PC-9 (cell line): ENCODE data around the gene C17orf113. TPM values are rescaled to one million over a fixed set of nuclear protein-coding genes. Genes with fewer than 3 reads are reported as not detected.

ENCODE experiments used
- BruUV-seq: library from RNA; stranded (reverse); fragments of 400-500 nt; replicated peaks from 2 replicates; lab custom pipeline; 2021; lab: Mats Ljungman, UMichigan
- CTCF ChIA-PET: fragments of 300-600 bp; sonication (Branson Sonifier 250); formaldehyde crosslinking; loops from one replicate; lab custom pipeline; 2022; ENCODE audit warnings: antibody characterized with exemption; lab: Charles Lee
- POLR2A ChIA-PET: fragments of 300-600 bp; sonication (Branson Sonifier 250); formaldehyde crosslinking; loops from one replicate; lab custom pipeline; 2022; ENCODE audit warnings: antibody characterized with exemption; ENCODE audit not compliant: unreplicated experiment; lab: Charles Lee
- DNase-seq, 2 experiments: peaks; one replicate each; pipeline versions ENCODE4 v3.0.0 to v3.0.0-alpha.2; 2015 to 2022; ENCODE audit warnings: mixed read lengths in 1 of 2
- H2AFZ ChIP-seq: fragments of 200-600 bp; sonication (generic); 2 replicates; pipeline ENCODE4 v1.8.1; 2017; ENCODE audit warnings: antibody characterized with exemption
- H3F3A ChIP-seq: fragments of 200-600 bp; sonication (generic); 2 replicates; pipeline ENCODE4 v1.8.1; 2017; ENCODE audit warnings: antibody characterized with exemption, mild to moderate bottlenecking, low read depth; ENCODE audit not compliant: insufficient read depth
- H3K27ac ChIP-seq: fragments of 200-600 bp; sonication (generic); 2 replicates; pipeline ENCODE4 v1.6.1; 2016; ENCODE audit warnings: mixed run types
- H3K27me3 ChIP-seq: fragments of 200-600 bp; sonication (generic); 2 replicates; pipeline ENCODE4 v1.6.1; 2016; ENCODE audit warnings: low read depth, mixed run types; ENCODE audit not compliant: insufficient read depth
- H3K36me3 ChIP-seq: fragments of 200-600 bp; sonication (generic); 2 replicates; pipeline ENCODE4 v1.6.1; 2016; ENCODE audit warnings: low read depth, mixed run types
- H3K4me1 ChIP-seq: fragments of 200-600 bp; sonication (generic); replicated peaks from 2 replicates; pipeline ENCODE4 v1.6.1; 2016; ENCODE audit warnings: mixed run types; ENCODE audit not compliant: insufficient read depth
- H3K4me2 ChIP-seq: fragments of 200-600 bp; sonication (generic); 2 replicates; pipeline ENCODE4 v1.6.1; 2017; ENCODE audit warnings: mixed run types
- H3K4me3 ChIP-seq: fragments of 200-600 bp; sonication (generic); 2 replicates; pipeline ENCODE4 v1.6.1; 2016; ENCODE audit warnings: mixed run types
- H3K79me2 ChIP-seq: fragments of 200-600 bp; sonication (generic); 2 replicates; pipeline ENCODE4 v1.6.1; 2017; ENCODE audit warnings: low read depth, mixed run types
- H3K9me2 ChIP-seq: fragments of 200-600 bp; sonication (generic); 2 replicates; pipeline ENCODE4 v1.8.1; 2017; ENCODE audit warnings: mild to moderate bottlenecking; ENCODE audit not compliant: insufficient read depth
- H3K9me3 ChIP-seq: fragments of 200-600 bp; sonication (generic); 2 replicates; pipeline ENCODE4 v1.8.1; 2016; ENCODE audit warnings: low read depth; ENCODE audit not compliant: insufficient read depth
- H4K20me1 ChIP-seq: fragments of 200-600 bp; sonication (generic); 2 replicates; pipeline ENCODE4 v1.8.1; 2017; ENCODE audit not compliant: insufficient read depth
- EZH2 ChIP-seq: fragments of 200-600 bp; sonication (generic); IDR thresholded peaks from 2 replicates; pipeline ENCODE4 v1.8.0; 2017; ENCODE audit warnings: antibody characterized with exemption, low read depth
- intact Hi-C: fragments of 100-400 bp; cut with micrococcal nuclease; formaldehyde crosslinking; loops from one replicate; pipeline ENCODE4 v1.10.0; 2022; ENCODE audit not compliant: unreplicated experiment
- total RNA-seq: library from RNA; stranded (reverse); gene quantifications from 2 replicates; pipeline ENCODE4 v1.2.3, GENCODE V29; 2021
- TF ChIP-seq, protein P1 (sequence below): fragments of 200-600 bp; sonication (generic); conservative IDR thresholded peaks from 2 replicates; pipeline ENCODE4 v1.6.1; 2017; ENCODE audit warnings: mixed run types, antibody characterized with exemption, mild to moderate bottlenecking, moderate library complexity

C17orf113 gene
- total RNA-seq, 1 experiment from 2014 or later: 3.4 TPM

GRCh38 chr17:42034059-42034458 is 16.3 kb downstream of the C17orf113 start:
- no peaks in the 10 kb centered on the region for H3K36me3 ChIP-seq
- DNase-seq: no peak
- H3K9me3 ChIP-seq: no peaks in the 10 kb centered on the region
- intact Hi-C loops: no loop called here
- H3K9me2 ChIP-seq: no peaks in the 10 kb centered on the region
- no peaks in the 10 kb centered on the region for H3K27me3 ChIP-seq
- no peaks in the 10 kb centered on the region for H3F3A ChIP-seq
- H3K4me1 ChIP-seq: no peaks in the 10 kb centered on the region
- no peaks in the 10 kb centered on the region for H3K79me2 ChIP-seq
- H3K4me2 ChIP-seq: no peak overlapping the region
- H3K4me3 ChIP-seq: no peak overlapping the region
- no TSS peak for BruUV-seq
- POLR2A ChIA-PET: no interaction called here
- no peaks in the 10 kb centered on the region for H4K20me1 ChIP-seq
- CTCF ChIA-PET: no interaction called here
- no peak overlapping the region for H3K27ac ChIP-seq
- TF ChIP-seq EZH2: no peak
- TF ChIP-seq, protein P1, sequence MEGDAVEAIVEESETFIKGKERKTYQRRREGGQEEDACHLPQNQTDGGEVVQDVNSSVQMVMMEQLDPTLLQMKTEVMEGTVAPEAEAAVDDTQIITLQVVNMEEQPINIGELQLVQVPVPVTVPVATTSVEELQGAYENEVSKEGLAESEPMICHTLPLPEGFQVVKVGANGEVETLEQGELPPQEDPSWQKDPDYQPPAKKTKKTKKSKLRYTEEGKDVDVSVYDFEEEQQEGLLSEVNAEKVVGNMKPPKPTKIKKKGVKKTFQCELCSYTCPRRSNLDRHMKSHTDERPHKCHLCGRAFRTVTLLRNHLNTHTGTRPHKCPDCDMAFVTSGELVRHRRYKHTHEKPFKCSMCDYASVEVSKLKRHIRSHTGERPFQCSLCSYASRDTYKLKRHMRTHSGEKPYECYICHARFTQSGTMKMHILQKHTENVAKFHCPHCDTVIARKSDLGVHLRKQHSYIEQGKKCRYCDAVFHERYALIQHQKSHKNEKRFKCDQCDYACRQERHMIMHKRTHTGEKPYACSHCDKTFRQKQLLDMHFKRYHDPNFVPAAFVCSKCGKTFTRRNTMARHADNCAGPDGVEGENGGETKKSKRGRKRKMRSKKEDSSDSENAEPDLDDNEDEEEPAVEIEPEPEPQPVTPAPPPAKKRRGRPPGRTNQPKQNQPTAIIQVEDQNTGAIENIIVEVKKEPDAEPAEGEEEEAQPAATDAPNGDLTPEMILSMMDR: no peak
- no peak overlapping the region for H2AFZ ChIP-seq

GRCh38 chr17:42031584-42031983 is 18.8 kb downstream of the C17orf113 start:
- Histone ChIP-seq H3K9me3 (no peaks in the 10 kb centered on the region), H2AFZ (no peak overlapping the region), H3K79me2 (no peaks in the 10 kb centered on the region), H3K27me3 (no peaks in the 10 kb centered on the region), H3K9me2 (no peaks in the 10 kb centered on the region), H3K27ac (no peak overlapping the region), H3K36me3 (no peaks in the 10 kb centered on the region), H3K4me3 (no peak overlapping the region), H4K20me1 (no peaks in the 10 kb centered on the region), H3K4me2 (no peak overlapping the region), H3F3A (no peaks in the 10 kb centered on the region), H3K4me1 (no peaks in the 10 kb centered on the region)
- TF ChIP-seq, protein P1: no peak
- TF ChIP-seq EZH2: no peak
- ChIA-PET CTCF (no interaction called here), POLR2A (no interaction called here)
- no TSS peak for BruUV-seq
- intact Hi-C loops: no loop called here
- no peak for DNase-seq

DNA sequence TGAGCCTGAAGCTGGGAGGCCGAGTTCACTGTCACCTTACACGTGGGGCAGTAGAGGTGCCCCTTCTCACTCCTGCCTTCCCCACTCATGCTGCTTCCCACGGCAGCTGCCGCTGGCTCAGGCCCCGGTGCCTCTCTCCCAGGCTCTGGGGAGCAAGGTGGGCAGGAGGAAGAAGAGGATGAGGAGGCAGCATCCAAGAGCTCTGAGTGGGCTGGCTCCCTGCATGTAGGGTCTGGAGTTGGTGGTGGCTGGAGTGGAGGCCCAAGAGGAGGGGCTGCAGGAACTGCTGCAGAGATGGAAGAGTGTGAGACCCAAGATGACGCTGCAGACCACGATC is 21.6 kb downstream of the C17orf113 start:
- intact Hi-C loops: loop anchor here (10.0 kb wide), 1 partner anchor 296 kb away; no protein-coding TSS in a partner anchor
- H3K27ac ChIP-seq: no peak overlapping the region
- CTCF ChIA-PET: no interaction called here
- H3K79me2 ChIP-seq: no peaks in the 10 kb centered on the region
- H2AFZ ChIP-seq: no peak overlapping the region
- H4K20me1 ChIP-seq: no peaks in the 10 kb centered on the region; the same call in 1 of the 2 replicates
- no peaks in the 10 kb centered on the region for H3K9me2 ChIP-seq
- H3K4me1 ChIP-seq: peaks cover 23% of the 10 kb centered on the region
- H3K27me3 ChIP-seq: no peaks in the 10 kb centered on the region
- POLR2A ChIA-PET: interaction anchor here (0.6 kb wide), 1 partner anchor 979 kb away, joined by 3 read pairs; no protein-coding TSS in a partner anchor
- no peak overlapping the region for H3K4me2 ChIP-seq
- peaks cover 25% of the 10 kb centered on the region for H3F3A ChIP-seq
- H3K4me3 ChIP-seq: no peak overlapping the region
- no TSS peak for BruUV-seq
- DNase-seq: no peak
- no peaks in the 10 kb centered on the region for H3K36me3 ChIP-seq
- no peak for TF ChIP-seq EZH2
- TF ChIP-seq, protein P1: no peak
- no peaks in the 10 kb centered on the region for H3K9me3 ChIP-seq
